GM12801 (cell line): Measurements from ENCODE around the gene GRIK5.

Experiments used
- CTCF ChIP-seq: IDR thresholded peaks from one replicate; pipeline ENCODE4 v1.5.1; 2011; ENCODE audit warnings: control low read depth; ENCODE audit not compliant: insufficient read length; ENCODE audit errors: extremely low read depth

Gene GRIK5

GRCh38 chr19:42065051-42065450, 5.0 kb downstream of the GRIK5 start:
- TF ChIP-seq CTCF: no peak

- no peak for TF ChIP-seq CTCF
Measured at GRCh38 chr19:42064432-42064831, 5.6 kb downstream of the GRIK5 start.

GRCh38 chr19:42062381-42062780, 7.6 kb downstream of the GRIK5 start:
- TF ChIP-seq CTCF: no peak

- no peak for TF ChIP-seq CTCF
Measured at GRCh38 chr19:42060117-42060516, 9.9 kb downstream of the GRIK5 start.

- TF ChIP-seq CTCF: no peak
Measured at GRCh38 chr19:42059196-42059595, 10.8 kb downstream of the GRIK5 start.

GRCh38 chr19:42057846-42058245, 12.2 kb downstream of the GRIK5 start:
- TF ChIP-seq CTCF: no peak

GRCh38 chr19:42054205-42054604, 15.8 kb downstream of the GRIK5 start:
- TF ChIP-seq CTCF: no peak
